ENCODE data around the gene DZIP1L. TPM values are rescaled to one million over a fixed set of nuclear protein-coding genes. Genes with fewer than 3 reads are reported as not detected.

Gene DZIP1L
- total and polyA plus RNA-seq, 9 of the 15 experiments (the other 6 are each of a cell fraction or from before 2014, with no cell fraction given), result 0.03 to 1.5 (median 0.48) TPM; not detected in 1

DNA sequence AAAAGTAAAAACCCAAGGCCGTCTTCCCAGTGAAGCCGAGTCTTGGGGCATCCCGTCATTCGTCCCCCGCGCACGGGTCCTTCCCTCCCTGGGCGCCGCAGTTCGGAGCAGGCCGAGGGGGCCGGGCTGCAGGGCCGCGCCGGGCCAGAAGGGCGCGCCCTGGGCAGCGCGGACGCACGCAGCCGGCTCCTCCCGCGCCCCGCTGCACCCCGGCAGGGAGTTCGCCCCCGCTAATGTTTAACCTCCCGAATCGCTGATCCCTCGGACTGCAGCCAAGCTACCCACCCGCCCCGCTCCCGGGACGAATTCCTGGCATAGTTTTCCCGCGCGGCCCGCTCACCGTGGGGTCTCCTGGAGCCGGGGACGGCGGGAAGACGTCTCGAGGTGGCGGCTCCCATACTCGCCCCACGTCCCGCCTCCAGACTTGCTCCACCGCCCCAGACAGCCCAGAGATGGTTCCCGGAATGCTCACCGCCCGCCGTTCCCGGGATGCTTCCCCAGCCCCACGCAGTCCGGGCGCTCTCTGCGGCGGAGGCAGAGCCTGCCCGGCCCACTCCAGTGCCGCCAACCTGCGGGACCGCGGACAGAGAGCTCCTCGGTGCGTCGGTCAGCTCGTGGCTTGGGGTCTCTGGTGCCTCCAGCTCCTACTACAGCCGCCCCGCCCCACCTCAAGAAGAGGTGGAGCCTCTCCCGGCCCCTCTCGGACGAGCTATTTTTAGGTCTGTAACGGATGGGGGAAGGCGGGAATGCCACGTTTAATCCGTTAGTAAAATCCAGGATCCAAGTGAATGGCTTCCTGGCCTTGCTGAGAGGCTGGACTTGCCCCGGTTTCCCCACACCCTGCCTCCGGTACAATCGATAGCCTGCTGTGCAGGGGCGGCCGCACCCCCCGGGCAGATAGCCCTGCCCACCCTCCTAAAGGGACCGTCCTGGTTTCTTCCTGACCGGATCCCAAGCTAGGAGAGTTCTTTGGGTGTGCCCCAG is at the start of gene DZIP1L (continued):
- TF ChIP-seq CHD1 (IDR thresholded peaks at IDR 0.05; ENCODE audit: low read length), result no peak
- peak; percentile 80 for TF ChIP-seq MEF2D (tag; conservative IDR thresholded peaks at IDR 0.05; ENCODE audit: low read depth)
- TF ChIP-seq STAG1 (CRISPR knock-in tag; IDR thresholded peaks at IDR 0.05; ENCODE audit: borderline replicate concordance), result no peak
- no peak for TF ChIP-seq MED1 (CRISPR knock-in tag; IDR thresholded peaks at IDR 0.05; ENCODE audit: borderline replicate concordance)
- no peak for TF ChIP-seq ZFPM2 (CRISPR knock-in tag; IDR thresholded peaks at IDR 0.05)
- TF ChIP-seq BRF1 (IDR thresholded peaks at IDR 0.05; ENCODE audit: borderline replicate concordance, extremely low read depth, insufficient read length), result no peak
- no peak for TF ChIP-seq BCL6 (CRISPR knock-in tag; IDR thresholded peaks at IDR 0.05)
- no peak for TF ChIP-seq CHCHD3 (CRISPR knock-in tag; IDR thresholded peaks at IDR 0.05)
- no peak for TF ChIP-seq MTA1 (IDR thresholded peaks at IDR 0.05; ENCODE audit: borderline replicate concordance)
- TF ChIP-seq, protein P1, sequence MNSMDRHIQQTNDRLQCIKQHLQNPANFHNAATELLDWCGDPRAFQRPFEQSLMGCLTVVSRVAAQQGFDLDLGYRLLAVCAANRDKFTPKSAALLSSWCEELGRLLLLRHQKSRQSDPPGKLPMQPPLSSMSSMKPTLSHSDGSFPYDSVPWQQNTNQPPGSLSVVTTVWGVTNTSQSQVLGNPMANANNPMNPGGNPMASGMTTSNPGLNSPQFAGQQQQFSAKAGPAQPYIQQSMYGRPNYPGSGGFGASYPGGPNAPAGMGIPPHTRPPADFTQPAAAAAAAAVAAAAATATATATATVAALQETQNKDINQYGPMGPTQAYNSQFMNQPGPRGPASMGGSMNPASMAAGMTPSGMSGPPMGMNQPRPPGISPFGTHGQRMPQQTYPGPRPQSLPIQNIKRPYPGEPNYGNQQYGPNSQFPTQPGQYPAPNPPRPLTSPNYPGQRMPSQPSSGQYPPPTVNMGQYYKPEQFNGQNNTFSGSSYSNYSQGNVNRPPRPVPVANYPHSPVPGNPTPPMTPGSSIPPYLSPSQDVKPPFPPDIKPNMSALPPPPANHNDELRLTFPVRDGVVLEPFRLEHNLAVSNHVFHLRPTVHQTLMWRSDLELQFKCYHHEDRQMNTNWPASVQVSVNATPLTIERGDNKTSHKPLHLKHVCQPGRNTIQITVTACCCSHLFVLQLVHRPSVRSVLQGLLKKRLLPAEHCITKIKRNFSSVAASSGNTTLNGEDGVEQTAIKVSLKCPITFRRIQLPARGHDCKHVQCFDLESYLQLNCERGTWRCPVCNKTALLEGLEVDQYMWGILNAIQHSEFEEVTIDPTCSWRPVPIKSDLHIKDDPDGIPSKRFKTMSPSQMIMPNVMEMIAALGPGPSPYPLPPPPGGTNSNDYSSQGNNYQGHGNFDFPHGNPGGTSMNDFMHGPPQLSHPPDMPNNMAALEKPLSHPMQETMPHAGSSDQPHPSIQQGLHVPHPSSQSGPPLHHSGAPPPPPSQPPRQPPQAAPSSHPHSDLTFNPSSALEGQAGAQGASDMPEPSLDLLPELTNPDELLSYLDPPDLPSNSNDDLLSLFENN (IDR thresholded peaks at IDR 0.05; ENCODE audit: low read depth in 2 of 2, low read length in 2 of 2), result no peak
- TF ChIP-seq MBD1 (CRISPR knock-in tag; IDR thresholded peaks at IDR 0.05), result no peak
- TF ChIP-seq, protein P2, sequence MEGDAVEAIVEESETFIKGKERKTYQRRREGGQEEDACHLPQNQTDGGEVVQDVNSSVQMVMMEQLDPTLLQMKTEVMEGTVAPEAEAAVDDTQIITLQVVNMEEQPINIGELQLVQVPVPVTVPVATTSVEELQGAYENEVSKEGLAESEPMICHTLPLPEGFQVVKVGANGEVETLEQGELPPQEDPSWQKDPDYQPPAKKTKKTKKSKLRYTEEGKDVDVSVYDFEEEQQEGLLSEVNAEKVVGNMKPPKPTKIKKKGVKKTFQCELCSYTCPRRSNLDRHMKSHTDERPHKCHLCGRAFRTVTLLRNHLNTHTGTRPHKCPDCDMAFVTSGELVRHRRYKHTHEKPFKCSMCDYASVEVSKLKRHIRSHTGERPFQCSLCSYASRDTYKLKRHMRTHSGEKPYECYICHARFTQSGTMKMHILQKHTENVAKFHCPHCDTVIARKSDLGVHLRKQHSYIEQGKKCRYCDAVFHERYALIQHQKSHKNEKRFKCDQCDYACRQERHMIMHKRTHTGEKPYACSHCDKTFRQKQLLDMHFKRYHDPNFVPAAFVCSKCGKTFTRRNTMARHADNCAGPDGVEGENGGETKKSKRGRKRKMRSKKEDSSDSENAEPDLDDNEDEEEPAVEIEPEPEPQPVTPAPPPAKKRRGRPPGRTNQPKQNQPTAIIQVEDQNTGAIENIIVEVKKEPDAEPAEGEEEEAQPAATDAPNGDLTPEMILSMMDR (IDR thresholded peaks at IDR 0.05 in 2 of 3, conservative IDR thresholded peaks at IDR 0.05 in 1 of 3; ENCODE audit: insufficient read depth in 2 of 3, low read depth in 1 of 3, low read length in 3 of 3), result peak; percentile 39 to 58 (median 41); a peak in 5 of 6 replicates
- no peak for TF ChIP-seq HOXB6 (CRISPR knock-in tag; IDR thresholded peaks at IDR 0.05; ENCODE audit: borderline replicate concordance)
- TF ChIP-seq EZH2 (IDR thresholded peaks at IDR 0.05; ENCODE audit: borderline replicate concordance, low read depth, low read length), result no peak
- no peak for TF ChIP-seq TRIM28 (IDR thresholded peaks at IDR 0.05)
- no peak for TF ChIP-seq NFE2L1 (tag; IDR thresholded peaks at IDR 0.05; ENCODE audit: borderline replicate concordance, low read depth)
- no peak; the same call in 1 of the 2 replicates for TF ChIP-seq SOX6 (IDR thresholded peaks at IDR 0.05)
- TF ChIP-seq CEBPB (tag; IDR thresholded peaks at IDR 0.05), result no peak
- no peak for TF ChIP-seq EHMT2 (IDR thresholded peaks at IDR 0.05)
- no peak for TF ChIP-seq ZC3H11A (IDR thresholded peaks at IDR 0.05; ENCODE audit: low read depth, low read length)
- no peak for TF ChIP-seq RHOXF2B (CRISPR knock-in tag; conservative IDR thresholded peaks at IDR 0.05)
- TF ChIP-seq HNRNPL (IDR thresholded peaks at IDR 0.05; ENCODE audit: low read depth, low read length), result no peak

Data from K562 (cell line).